ENCODE data around the gene CH25H. TPM values are rescaled to one million over a fixed set of nuclear protein-coding genes. Genes with fewer than 3 reads are reported as not detected.
"Not testable (repeated sequence)": the region's sequence is repeated elsewhere in the genome, so short reads cannot be mapped to it uniquely, and the experiment has no call there.

CH25H gene, protein sequence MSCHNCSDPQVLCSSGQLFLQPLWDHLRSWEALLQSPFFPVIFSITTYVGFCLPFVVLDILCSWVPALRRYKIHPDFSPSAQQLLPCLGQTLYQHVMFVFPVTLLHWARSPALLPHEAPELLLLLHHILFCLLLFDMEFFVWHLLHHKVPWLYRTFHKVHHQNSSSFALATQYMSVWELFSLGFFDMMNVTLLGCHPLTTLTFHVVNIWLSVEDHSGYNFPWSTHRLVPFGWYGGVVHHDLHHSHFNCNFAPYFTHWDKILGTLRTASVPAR
- total RNA-seq, result 1 to 10 TPM in 1 of 2 donors, under 1 TPM in 1; 0.44 to 1.2 TPM
- long read RNA-seq, partial matches to known transcripts, result 0 of 2 reads
- long read RNA-seq, other reads (novel, unspliced or antisense), result 0 of 2 reads

DNA sequence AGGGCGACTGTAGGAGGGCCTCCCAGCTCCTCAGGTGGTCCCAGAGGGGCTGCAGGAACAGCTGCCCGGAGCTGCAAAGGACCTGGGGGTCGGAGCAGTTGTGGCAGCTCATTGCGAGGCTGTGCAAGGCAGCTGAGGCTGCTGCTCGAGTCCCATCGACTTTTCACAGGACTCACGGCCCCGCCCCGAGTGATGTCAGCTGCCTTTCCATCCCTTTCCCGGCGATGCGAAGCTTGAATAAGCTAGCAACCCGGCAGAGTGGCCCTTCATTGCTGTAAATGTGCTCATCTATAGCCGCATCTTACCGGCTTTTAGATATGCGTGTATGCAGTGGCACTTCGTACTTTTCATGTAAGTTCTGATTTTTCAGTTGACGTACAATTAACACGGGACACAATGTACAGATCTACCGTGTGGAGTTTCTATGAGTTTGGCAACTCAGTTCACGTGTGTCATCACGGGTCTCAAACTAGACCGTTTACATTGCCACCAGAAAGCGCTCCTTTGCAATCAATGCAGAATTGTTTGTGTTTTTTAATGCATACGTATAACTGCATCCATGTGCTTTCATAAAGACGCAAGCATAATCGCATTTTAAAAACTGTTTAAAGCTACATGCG lies at the start of gene CH25H:
CH25H (minus strand) TSS at position 137 of the 620 bp plus-strand sequence; CDS start at position 112, 25 bp downstream.
- ATAC-seq (peak; percentile 90 to 95), DNase-seq (peak; percentile 89)
- intact Hi-C loops (cut with DNase I), result loop anchor here in 1 of 2 donors (10.0 kb wide), 1 partner anchor 372 kb away; no protein-coding TSS in a partner anchor

GRCh38 chr10:89256340-89256739 lies 49.2 kb upstream of the CH25H start:
- no peak for DNase-seq
- intact Hi-C loops (cut with DNase I), result no loop called here
- ATAC-seq, result no peak

DNA sequence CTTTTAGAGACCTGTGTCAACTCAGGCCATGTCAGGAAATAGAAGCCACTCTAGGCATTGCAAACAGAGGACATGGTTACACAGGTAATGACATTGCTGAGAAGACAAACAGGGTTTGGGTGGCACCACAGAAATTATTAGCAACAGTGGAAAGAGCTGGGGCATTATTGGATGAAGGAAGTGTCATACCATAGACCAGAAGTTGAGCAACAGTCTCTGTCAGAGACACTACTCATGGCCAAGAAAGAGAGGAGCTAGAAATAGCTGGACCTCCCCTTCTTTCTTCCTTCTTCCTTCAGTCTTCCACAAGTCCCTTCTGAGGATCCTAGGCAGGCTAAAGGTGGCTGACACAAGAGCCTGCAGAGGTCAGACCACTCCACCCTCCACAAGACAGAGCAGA lies 48.7 kb upstream of the CH25H start:
- intact Hi-C loops (cut with DNase I), result no loop called here
- no peak for DNase-seq
- no peak for ATAC-seq

- DNase-seq; ATAC-seq; intact Hi-C loops (cut with DNase I): not testable (repeated sequence)
Observed at GRCh38 chr10:89255091-89255579, 48.0 kb upstream of the CH25H start.

DNA sequence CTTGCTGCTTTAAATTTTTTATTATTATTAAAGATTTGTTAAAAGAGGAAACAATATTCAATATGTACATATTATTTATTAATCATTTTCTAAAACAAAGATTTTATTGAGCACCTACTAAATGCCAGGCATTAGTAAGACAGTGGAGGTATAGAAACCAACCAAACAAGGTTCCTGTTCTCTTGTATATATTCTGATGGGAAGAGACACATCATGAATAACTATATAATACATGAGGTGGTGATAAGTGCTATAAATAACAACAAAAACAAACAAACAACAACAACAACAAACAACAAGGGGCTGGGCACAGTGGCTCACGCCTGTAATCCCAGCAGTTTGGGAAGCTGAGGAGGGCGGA lies 45.1 kb upstream of the CH25H start:
- DNase-seq (no peak), ATAC-seq (no peak)
- intact Hi-C loops (cut with DNase I), result no loop called here

DNA sequence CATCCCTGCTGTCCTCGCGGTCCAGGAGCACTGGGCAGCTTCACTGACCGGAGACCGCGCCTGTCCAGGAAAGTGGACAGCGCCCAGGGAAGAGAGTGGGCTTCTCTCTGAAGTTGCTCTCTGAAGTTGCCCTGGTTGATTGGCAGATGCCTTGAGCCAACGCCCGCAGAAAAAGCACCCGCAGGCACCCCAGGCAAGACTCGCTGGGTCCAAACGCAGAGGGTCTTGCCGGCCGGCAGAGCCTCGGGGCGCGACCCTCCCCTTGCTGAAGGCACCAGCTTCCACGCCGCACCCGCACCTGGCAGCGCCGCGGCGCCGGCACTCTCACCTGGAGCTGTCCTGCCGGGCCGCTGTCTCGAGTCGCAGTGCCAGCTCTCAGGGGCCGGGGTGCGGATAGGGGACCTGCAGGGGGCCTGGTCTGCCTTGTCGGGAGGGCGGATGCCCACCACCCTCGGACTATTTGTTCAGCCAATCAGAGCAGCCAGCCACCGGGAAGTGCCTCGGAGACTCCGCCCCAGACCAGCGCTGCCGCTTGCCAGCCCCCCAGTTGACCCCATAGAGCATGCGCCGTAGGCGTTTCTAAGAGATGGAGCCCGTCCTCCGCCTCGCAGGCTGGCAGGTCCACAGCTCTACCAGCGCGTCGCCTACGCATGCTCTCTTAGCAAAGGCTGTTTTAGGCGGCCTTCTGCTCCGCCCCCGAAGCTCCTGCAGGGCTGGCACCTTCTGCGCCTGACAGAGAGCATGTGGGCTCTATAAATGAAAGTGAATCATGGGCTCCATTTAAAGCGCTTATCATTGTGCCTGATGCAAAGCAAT lies 44.5 kb upstream of the CH25H start, which contains the start of gene LIPA:
LIPA (minus strand) TSS at position 367 of the 816 bp plus-strand sequence. CDS start 4,127 bp downstream, outside the sequence.
- ATAC-seq (peak; percentile 99 to 100), DNase-seq (peak; percentile 98)
- intact Hi-C loops (cut with DNase I), result no loop called here

GRCh38 chr10:89250865-89251408 lies 43.8 kb upstream of the CH25H start:
- no peak for DNase-seq
- intact Hi-C loops (cut with DNase I), result no loop called here
- no peak for ATAC-seq

GRCh38 chr10:89248990-89249389 lies 41.9 kb upstream of the CH25H start:
- ATAC-seq, result no peak
- intact Hi-C loops (cut with DNase I), result no loop called here

DNA sequence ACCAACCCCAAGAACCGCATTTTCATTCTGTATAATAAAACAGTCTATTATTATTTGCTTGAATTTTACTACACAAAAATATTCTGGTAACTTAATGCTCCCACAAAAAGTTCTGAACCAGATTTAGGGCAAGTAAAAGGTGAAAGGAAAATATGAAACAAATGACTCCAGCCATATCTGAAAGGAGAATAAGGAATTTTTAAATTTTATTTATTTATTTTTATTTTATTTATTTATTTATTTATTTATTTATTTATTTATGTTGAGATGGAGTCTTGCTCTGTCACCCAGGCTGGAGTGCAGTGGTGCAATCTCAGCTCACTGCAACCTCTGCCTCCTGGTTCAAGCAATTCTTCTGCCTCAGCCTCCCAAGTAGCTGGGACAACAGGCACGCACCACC lies 40.5 kb upstream of the CH25H start:
- intact Hi-C loops (cut with DNase I); ATAC-seq; DNase-seq: not testable (repeated sequence)

More at GRCh38 chr10:89248990-89249389, 41.9 kb upstream of the CH25H start:
- DNase-seq, result no peak

DNA sequence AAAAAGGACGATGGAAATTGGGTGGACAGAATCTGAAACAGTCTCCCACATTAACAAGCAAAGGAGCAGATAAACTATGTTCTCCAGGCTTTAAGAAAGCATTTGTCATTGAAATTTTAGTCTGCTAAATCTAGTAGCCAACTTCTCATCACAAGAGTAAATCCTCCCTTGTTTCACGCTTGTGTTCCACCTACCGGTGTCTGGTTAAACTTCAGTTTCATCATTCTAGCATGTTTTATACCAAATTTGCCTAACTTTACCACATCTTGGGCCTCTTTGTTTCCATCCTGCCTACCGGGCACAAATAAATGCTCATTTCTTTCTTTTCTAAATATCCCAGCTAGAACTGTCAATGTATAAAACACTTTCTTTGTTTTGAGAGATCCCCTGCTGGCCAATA lies 38.7 kb upstream of the CH25H start:
- ATAC-seq (no peak), DNase-seq (no peak)
- intact Hi-C loops (cut with DNase I), result no loop called here

GRCh38 chr10:89242840-89243568 lies 35.9 kb upstream of the CH25H start:
- intact Hi-C loops (cut with DNase I), result no loop called here
- DNase-seq, result no peak
- peak; percentile 31 to 50 for ATAC-seq

GRCh38 chr10:89242345-89242684 lies 35.2 kb upstream of the CH25H start:
- ATAC-seq, result no peak
- DNase-seq, result no peak
- intact Hi-C loops (cut with DNase I), result no loop called here

DNA sequence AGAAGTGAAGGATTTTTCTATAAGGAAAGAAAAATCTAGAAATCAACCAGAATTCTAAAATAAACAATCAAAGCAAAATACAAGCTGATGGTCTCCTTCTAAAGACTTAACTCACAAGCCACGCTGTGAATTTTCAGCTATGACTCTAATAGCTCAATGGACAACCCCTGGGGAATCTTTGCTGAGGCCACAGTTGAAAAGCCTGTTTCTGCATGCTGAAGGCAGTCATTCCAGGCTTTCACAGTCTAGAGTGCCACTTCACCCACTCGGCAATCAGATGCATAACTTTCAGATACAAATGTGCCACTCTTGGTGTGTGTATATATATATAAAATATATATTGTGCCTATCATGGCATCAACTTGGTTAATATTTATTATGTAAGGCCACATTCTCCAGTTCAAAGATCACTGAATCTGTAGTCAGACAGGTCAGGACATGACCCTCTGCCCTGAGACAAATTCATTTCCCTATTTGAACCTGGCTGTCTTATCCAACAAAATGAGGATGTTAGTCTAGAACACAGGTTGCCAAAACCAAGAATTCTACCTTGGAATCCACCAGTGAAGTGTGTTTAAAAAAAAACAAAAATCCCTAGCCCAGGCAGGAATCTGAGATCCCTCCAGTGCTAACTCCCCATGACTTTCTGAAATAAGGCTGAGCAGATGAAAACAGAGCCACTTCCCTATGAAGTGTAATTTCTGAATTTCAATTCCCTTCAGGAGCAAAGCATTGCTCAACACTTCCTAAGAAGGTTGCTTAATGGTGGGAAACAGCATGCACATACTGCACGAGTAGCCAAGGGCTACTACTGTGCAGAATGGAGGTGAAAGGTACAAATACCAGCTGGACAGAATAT lies 34.6 kb upstream of the CH25H start:
- DNase-seq, result no peak
- ATAC-seq, result peak; percentile 53 to 80
- intact Hi-C loops (cut with DNase I), result no loop called here

- no peak for ATAC-seq
Observed at GRCh38 chr10:89241026-89241425, 33.9 kb upstream of the CH25H start.

GRCh38 chr10:89240519-89240918 lies 33.4 kb upstream of the CH25H start:
- intact Hi-C loops (cut with DNase I), result no loop called here
- ATAC-seq (no peak), DNase-seq (no peak)

More at GRCh38 chr10:89241026-89241425, 33.9 kb upstream of the CH25H start:
- DNase-seq, result no peak
- intact Hi-C loops (cut with DNase I), result no loop called here

- intact Hi-C loops (cut with DNase I), result no loop called here
- DNase-seq, result no peak
- ATAC-seq, result peak; percentile 34 to 85
Observed at GRCh38 chr10:89238956-89239644, 32.0 kb upstream of the CH25H start.

DNA sequence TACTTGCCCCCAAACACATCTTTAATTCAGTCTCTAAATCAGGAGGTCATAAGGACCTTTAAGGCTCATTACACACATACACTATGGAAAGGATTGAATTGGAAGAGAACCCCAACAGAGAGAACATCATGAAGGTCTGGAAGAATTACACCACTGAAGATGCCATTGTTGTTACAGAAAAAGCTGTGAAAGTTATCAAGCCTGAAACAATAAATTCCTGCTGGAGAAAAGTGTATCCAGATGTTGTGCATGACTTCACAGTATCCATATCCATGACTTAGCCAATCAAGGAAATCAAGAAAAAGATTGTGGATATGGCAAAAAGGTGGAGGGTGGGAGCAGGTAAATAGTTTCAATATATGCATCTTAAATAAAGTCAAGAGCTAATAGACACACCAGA lies 30.7 kb upstream of the CH25H start:
- intact Hi-C loops (cut with DNase I), result no loop called here
- ATAC-seq, result no peak

More for the DNA sequence above, 30.7 kb upstream of the CH25H start:
- no peak for DNase-seq
